RWPE1 (cell line): ENCODE results near the gene ZYG11B.
"Not testable (repeated sequence)": the region's sequence is repeated elsewhere in the genome, so short reads cannot be mapped to it uniquely, and the experiment has no call there.

Source experiments
- CTCF ChIA-PET: fragments of 350-600 bp; sonication (Branson Sonifier 250); formaldehyde crosslinking; extraction: SDS; loops from one replicate; lab custom pipeline; 2021; lab: Yijun Ruan, JAX
- POLR2A ChIA-PET: fragments of 400-600 bp; formaldehyde crosslinking; extraction: SDS; loops from one replicate; lab custom pipeline; 2020; ENCODE audit warnings: antibody characterized with exemption; ENCODE audit not compliant: low non-redundant PET; lab: Yijun Ruan, JAX
- DNase-seq: peaks from one replicate; pipeline ENCODE4 v3.0.0; 2012; ENCODE audit warnings: low spot score
- H3K27ac ChIP-seq: fragments of 450-650 bp; 2 replicates; pipeline ENCODE4 v1.5.1; 2017
- TF ChIP-seq, protein P1 (sequence below): fragments of 450-650 bp; conservative IDR thresholded peaks from 2 replicates; pipeline ENCODE4 v1.5.1; 2017; ENCODE audit warnings: low read depth, mild to moderate bottlenecking

The ZYG11B gene

GRCh38 chr1:52683367-52683940, 42.8 kb upstream of the ZYG11B start:
- H3K27ac ChIP-seq, result no peak overlapping the region
- TF ChIP-seq, protein P1, sequence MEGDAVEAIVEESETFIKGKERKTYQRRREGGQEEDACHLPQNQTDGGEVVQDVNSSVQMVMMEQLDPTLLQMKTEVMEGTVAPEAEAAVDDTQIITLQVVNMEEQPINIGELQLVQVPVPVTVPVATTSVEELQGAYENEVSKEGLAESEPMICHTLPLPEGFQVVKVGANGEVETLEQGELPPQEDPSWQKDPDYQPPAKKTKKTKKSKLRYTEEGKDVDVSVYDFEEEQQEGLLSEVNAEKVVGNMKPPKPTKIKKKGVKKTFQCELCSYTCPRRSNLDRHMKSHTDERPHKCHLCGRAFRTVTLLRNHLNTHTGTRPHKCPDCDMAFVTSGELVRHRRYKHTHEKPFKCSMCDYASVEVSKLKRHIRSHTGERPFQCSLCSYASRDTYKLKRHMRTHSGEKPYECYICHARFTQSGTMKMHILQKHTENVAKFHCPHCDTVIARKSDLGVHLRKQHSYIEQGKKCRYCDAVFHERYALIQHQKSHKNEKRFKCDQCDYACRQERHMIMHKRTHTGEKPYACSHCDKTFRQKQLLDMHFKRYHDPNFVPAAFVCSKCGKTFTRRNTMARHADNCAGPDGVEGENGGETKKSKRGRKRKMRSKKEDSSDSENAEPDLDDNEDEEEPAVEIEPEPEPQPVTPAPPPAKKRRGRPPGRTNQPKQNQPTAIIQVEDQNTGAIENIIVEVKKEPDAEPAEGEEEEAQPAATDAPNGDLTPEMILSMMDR, result no peak
- POLR2A ChIA-PET, result no interaction called here
- DNase-seq, result no peak
- CTCF ChIA-PET, result no interaction called here

DNA sequence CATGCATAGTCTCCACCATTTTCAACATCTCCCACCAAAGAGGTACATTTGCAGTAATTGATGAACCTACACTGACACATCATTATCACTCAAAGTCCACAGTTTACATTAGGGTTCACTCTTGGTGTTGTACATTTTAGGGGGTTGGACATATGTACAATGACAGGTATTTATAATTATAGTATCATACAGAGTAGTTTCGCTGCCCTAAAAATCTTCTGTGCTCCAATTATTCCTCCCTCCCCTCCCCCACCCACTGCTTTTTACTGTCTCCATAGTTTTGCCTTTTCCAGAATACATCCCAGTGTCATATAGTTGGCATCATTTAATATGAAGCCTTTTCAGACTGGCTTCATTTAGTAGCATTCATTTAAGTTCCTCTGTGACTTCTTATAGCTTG, 41.7 kb upstream of the ZYG11B start:
- TF ChIP-seq, protein P1, result no peak
- POLR2A ChIA-PET, result no interaction called here
- CTCF ChIA-PET, result interaction anchor here (0.6 to 0.9 kb wide), 2 partner anchors 116 to 243 kb away, joined by 3 read pairs; no protein-coding TSS in a partner anchor
- no peak for DNase-seq
- H3K27ac ChIP-seq, result no peak overlapping the region

DNA sequence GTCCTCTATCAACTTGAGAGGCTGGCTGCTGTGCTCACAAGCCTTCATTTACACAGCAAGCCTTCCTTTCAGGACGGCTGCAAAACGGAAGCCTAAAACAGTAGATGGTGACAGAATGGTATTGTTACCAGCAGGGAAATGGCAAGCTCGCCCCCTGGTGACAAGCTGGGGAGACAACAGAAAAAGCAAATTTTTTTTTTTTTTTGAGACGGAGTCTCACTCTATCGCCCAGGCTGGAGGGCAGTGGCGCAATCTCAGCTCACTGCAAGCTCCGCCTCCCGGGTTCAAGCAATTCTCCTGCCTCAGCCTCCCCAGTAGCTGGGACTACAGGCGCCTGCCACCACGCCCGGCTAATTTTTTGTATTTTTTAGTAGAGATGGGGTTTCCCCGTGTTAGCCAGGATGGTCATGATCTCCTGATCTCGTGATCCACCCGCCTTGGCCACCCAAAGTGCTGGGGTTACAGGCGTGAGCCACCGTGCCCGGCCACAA, 39.9 kb upstream of the ZYG11B start:
- TF ChIP-seq, protein P1, result peak; percentile 83
- CTCF ChIA-PET, result interaction anchor here (0.6 to 1.2 kb wide), 6 partner anchors 11 to 523 kb away, joined by 3 to 4 read pairs (median 3); no protein-coding TSS in a partner anchor
- POLR2A ChIA-PET, result interaction anchor here (1.3 kb wide), 1 partner anchor 283 kb away, joined by 3 read pairs; the partner anchor contains the start of genes ORC1 and PRPF38A
- H3K27ac ChIP-seq, result peak overlapping the region; percentile 32; the same call in 1 of the 2 replicates
- DNase-seq, result peak; percentile 59

DNA sequence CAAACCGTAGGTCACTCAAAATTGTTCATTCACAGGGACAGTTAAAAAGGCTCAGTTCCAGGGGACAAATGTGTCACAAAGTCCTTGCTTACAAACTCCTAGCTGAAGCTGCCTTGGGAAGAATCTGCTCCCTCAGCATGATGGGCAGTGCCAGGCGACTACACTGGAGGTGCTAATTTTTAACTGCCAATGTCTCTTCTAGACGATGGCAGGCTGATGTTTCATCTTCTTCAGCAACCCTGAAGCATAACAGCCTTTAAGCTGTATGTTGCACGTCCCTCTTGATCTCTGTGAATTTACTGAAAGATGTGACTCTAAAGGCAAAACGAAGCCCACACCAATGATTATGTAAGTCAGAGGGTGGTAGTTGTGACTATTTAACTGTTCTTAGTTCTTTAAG, 39.4 kb upstream of the ZYG11B start:
- ChIA-PET POLR2A (interaction anchor here (1.3 kb wide), 1 partner anchor 283 kb away, joined by 3 read pairs; the partner anchor contains the start of genes ORC1 and PRPF38A), CTCF (interaction anchor here (0.7 to 1.2 kb wide), 3 partner anchors 10 to 280 kb away, joined by 3 to 4 read pairs (median 3); no protein-coding TSS in a partner anchor)
- DNase-seq, result no peak
- TF ChIP-seq, protein P1, result no peak
- H3K27ac ChIP-seq, result no peak overlapping the region

DNA sequence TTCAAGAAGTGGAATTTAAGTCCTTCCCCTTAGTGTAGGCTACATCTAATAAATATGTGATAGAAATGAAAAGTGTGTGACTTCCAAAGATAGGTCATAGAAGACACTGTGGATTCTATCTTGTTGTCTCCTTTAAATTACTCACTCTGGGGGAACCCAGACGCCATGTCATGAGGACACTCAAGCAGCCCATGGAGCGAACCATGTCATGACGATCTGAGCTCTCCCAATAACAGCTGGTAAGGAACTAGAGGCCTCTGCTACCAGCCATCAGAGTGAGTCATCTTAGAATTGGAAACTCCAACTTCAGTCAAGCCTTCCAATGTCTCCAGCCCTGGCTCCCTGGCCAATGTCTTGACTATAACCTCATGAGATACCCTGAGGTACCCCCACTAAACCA, 34.4 kb upstream of the ZYG11B start:
- no peak overlapping the region for H3K27ac ChIP-seq
- ChIA-PET CTCF (interaction anchor here (0.6 kb wide), 1 partner anchor 48 kb away, joined by 3 read pairs; no protein-coding TSS in a partner anchor), POLR2A (interaction anchor here (0.6 kb wide), 1 partner anchor 923 kb away, joined by 3 read pairs; no protein-coding TSS in a partner anchor)
- DNase-seq, result no peak
- TF ChIP-seq, protein P1, result no peak

DNA sequence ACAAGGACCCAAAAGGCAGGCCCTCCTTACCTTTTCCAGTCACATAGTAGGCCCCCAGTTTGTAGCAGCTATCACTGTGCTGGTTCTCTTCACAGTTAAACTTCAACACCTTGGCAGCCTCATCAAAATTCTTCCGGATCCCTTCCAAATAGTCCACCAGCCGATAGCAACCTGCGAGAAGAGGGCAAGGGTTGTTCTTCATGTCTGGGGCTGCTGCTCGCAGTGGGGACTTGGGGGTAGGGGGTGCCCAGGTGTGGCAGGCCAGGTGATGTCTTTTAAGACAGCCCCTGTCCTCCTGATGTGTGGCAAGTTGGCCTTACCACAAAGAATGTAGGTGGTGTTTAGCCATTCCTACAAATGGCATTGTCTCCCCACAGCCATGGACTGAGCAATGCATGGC, 33.6 kb upstream of the ZYG11B start:
- TF ChIP-seq, protein P1, result no peak
- POLR2A ChIA-PET, result no interaction called here
- H3K27ac ChIP-seq, result no peak overlapping the region
- CTCF ChIA-PET, result interaction anchor here (0.6 kb wide), 2 partner anchors 47 to 73 kb away, joined by 3 read pairs; no protein-coding TSS in a partner anchor
- no peak for DNase-seq

- H3K27ac ChIP-seq, POLR2A ChIA-PET, DNase-seq: not testable (repeated sequence)
- CTCF ChIA-PET, result interaction anchor here (0.6 kb wide), 1 partner anchor 252 kb away, joined by 3 read pairs; no protein-coding TSS in a partner anchor
Measured at GRCh38 chr1:52693351-52693750, 32.9 kb upstream of the ZYG11B start.
